Activated naive CD8-positive, alpha-beta T cell treated with anti-CD3 and anti-CD28 coated beads, Interleukin-2, amount 10 ng/mL, durations not matched to agents 7 days and 5 days (primary cell): ENCODE results near the gene NDUFA11. TPM values are rescaled to one million over a fixed set of nuclear protein-coding genes. Genes with fewer than 3 reads are reported as not detected.
A peak's percentile ranks its signal among the peaks of the same experiment; 100 is the strongest.

Experiments used
- ATAC-seq: fragments of 150-1000 bp; cut with Tn5 transposase; one replicate; pipeline ENCODE4 v1.10.0; 2021; ENCODE audit warnings: low read depth, moderate library complexity
- POLR2A ChIA-PET: fragments of 350-600 bp; sonication (Branson Sonifier 250); formaldehyde crosslinking; loops from one replicate; lab custom pipeline; 2021; ENCODE audit warnings: antibody characterized with exemption; lab: Charles Lee
- DNase-seq: peaks from one replicate; pipeline ENCODE4 v3.0.0; 2021
- H3K27ac Mint-ChIP-seq: one replicate; pipeline ENCODE4 v1.8.0; 2022; ENCODE audit warnings: mild to moderate bottlenecking, mixed read lengths
- H3K27me3 Mint-ChIP-seq: one replicate; pipeline ENCODE4 v1.8.0; 2022; ENCODE audit warnings: mild to moderate bottlenecking, moderate library complexity, mixed read lengths
- H3K36me3 Mint-ChIP-seq: one replicate; pipeline ENCODE4 v1.8.0; 2021; ENCODE audit warnings: mild to moderate bottlenecking, mixed read lengths
- H3K4me1 Mint-ChIP-seq: one replicate; pipeline ENCODE4 v1.8.0; 2021; ENCODE audit warnings: mixed read lengths
- H3K4me3 Mint-ChIP-seq: one replicate; pipeline ENCODE4 v1.8.0; 2022; ENCODE audit warnings: mild to moderate bottlenecking, moderate library complexity, mixed read lengths
- H3K9me3 Mint-ChIP-seq: one replicate; pipeline ENCODE4 v1.8.0; 2021; ENCODE audit warnings: mixed read lengths
- total RNA-seq, 2 experiments: library from RNA; stranded (reverse); gene quantifications; one replicate each; pipeline ENCODE4 v1.2.3, GENCODE V29; 2021

The NDUFA11 gene
- total RNA-seq, 2 experiments from 2014 or later: 187 to 193 TPM

- Mint-ChIP-seq H3K4me3 (no peak within 1 kb of the TSS), H3K36me3 (no peaks in the 10 kb centered on the region), H3K4me1 (no peaks in the 10 kb centered on the region), H3K27me3 (no peaks in the 10 kb centered on the region), H3K27ac (no peak within 1 kb of the TSS), H3K9me3 (no peaks in the 10 kb centered on the region)
- ATAC-seq (no peak), DNase-seq (no peak)
- POLR2A ChIA-PET: interaction anchor here (0.7 to 1.0 kb wide), 3 partner anchors 10 to 86 kb away, joined by 3 read pairs; partner anchors contain the start of gene RANBP3
Measured at GRCh38 chr19:5913739-5914357, 10.3 kb upstream of the NDUFA11 start, which contains the start of gene CAPS. TSS of gene CAPS (plus strand) at chr19:5914254. CDS start at chr19:5914407, 153 bp downstream.

GRCh38 chr19:5911366-5911765 is 7.8 kb upstream of the NDUFA11 start:
- DNase-seq (no peak), ATAC-seq (no peak)
- H3K9me3 Mint-ChIP-seq: no peaks in the 10 kb centered on the region
- no peak overlapping the region for H3K27ac Mint-ChIP-seq
- H3K36me3 Mint-ChIP-seq: peaks cover 1% of the 10 kb centered on the region
- POLR2A ChIA-PET: interaction anchor here (0.5 kb wide), 1 partner anchor 168 kb away, joined by 3 read pairs; no protein-coding TSS in a partner anchor
- H3K4me1 Mint-ChIP-seq: peaks cover 6% of the 10 kb centered on the region
- H3K4me3 Mint-ChIP-seq: no peak overlapping the region
- no peaks in the 10 kb centered on the region for H3K27me3 Mint-ChIP-seq

- ATAC-seq: no peak
- H3K27ac Mint-ChIP-seq: no peak overlapping the region
Measured at GRCh38 chr19:5910638-5910907, 7.0 kb upstream of the NDUFA11 start.

GRCh38 chr19:5908773-5909442 is 5.3 kb upstream of the NDUFA11 start:
- no peaks in the 10 kb centered on the region for H3K9me3 Mint-ChIP-seq
- H3K27ac Mint-ChIP-seq: no peak overlapping the region

More at GRCh38 chr19:5910638-5910907, 7.0 kb upstream of the NDUFA11 start:
- Mint-ChIP-seq H3K4me3 (no peak overlapping the region), H3K27me3 (no peaks in the 10 kb centered on the region), H3K4me1 (peaks cover 9% of the 10 kb centered on the region), H3K36me3 (peaks cover 2% of the 10 kb centered on the region), H3K9me3 (no peaks in the 10 kb centered on the region)
- POLR2A ChIA-PET: no interaction called here
- no peak for DNase-seq

GRCh38 chr19:5907241-5907640 is 3.7 kb upstream of the NDUFA11 start:
- POLR2A ChIA-PET: no interaction called here
- ATAC-seq (no peak), DNase-seq (no peak)
- Mint-ChIP-seq H3K27ac (peak overlapping the region; percentile 10), H3K36me3 (peaks cover 7% of the 10 kb centered on the region), H3K27me3 (no peaks in the 10 kb centered on the region), H3K9me3 (no peaks in the 10 kb centered on the region), H3K4me1 (peaks cover 15% of the 10 kb centered on the region), H3K4me3 (no peak overlapping the region)

More at GRCh38 chr19:5908773-5909442, 5.3 kb upstream of the NDUFA11 start:
- DNase-seq (no peak), ATAC-seq (no peak)
- peaks cover 9% of the 10 kb centered on the region for H3K4me1 Mint-ChIP-seq
- H3K4me3 Mint-ChIP-seq: no peak overlapping the region
- peaks cover 2% of the 10 kb centered on the region for H3K36me3 Mint-ChIP-seq
- POLR2A ChIA-PET: no interaction called here
- H3K27me3 Mint-ChIP-seq: no peaks in the 10 kb centered on the region

- peaks cover 21% of the 10 kb centered on the region for H3K4me1 Mint-ChIP-seq
- no peak for ATAC-seq
- DNase-seq: no peak
- peaks cover 10% of the 10 kb centered on the region for H3K36me3 Mint-ChIP-seq
- H3K27me3 Mint-ChIP-seq: no peaks in the 10 kb centered on the region
- POLR2A ChIA-PET: interaction anchor here (1.1 to 4.3 kb wide), 5 partner anchors 15 to 186 kb away, joined by 3 to 72 read pairs (median 7); partner anchors contain the start of genes CATSPERD and LONP1
- H3K4me3 Mint-ChIP-seq: peak overlapping the region; percentile 96
- no peaks in the 10 kb centered on the region for H3K9me3 Mint-ChIP-seq
- peak overlapping the region; percentile 77 for H3K27ac Mint-ChIP-seq
Measured at GRCh38 chr19:5905114-5905778, 1.7 kb upstream of the NDUFA11 start.

GRCh38 chr19:5904352-5905113 is 943 bp upstream of the NDUFA11 start, which contains the start of gene VMAC:
TSS of gene VMAC (plus strand) at chr19:5904872. CDS start at chr19:5904891, 19 bp downstream.
- Mint-ChIP-seq H3K9me3 (no peaks in the 10 kb centered on the region), H3K4me3 (peak within 1 kb of the TSS; percentile 96), H3K27ac (peak within 1 kb of the TSS; percentile 99), H3K36me3 (peaks cover 10% of the 10 kb centered on the region), H3K4me1 (peaks cover 21% of the 10 kb centered on the region), H3K27me3 (no peaks in the 10 kb centered on the region)
- POLR2A ChIA-PET: interaction anchor here (0.5 to 4.3 kb wide), 23 partner anchors 10 to 1895 kb away, joined by 3 to 72 read pairs (median 6); partner anchors contain the start of genes CAPS, CATSPERD, DUS3L and LONP1
- DNase-seq (peak; percentile 100), ATAC-seq (peak; percentile 86)

GRCh38 chr19:5903056-5903623 is 450 bp downstream of the NDUFA11 start:
- H3K36me3 Mint-ChIP-seq: peaks cover 10% of the 10 kb centered on the region
- no peaks in the 10 kb centered on the region for H3K27me3 Mint-ChIP-seq
- ATAC-seq: no peak
- peaks cover 21% of the 10 kb centered on the region for H3K4me1 Mint-ChIP-seq
- POLR2A ChIA-PET: interaction anchor here (0.6 to 4.3 kb wide), 18 partner anchors 11 to 1567 kb away, joined by 3 to 72 read pairs (median 6); partner anchors contain the start of genes CATSPERD, LONP1, NRTN and RANBP3
- no peaks in the 10 kb centered on the region for H3K9me3 Mint-ChIP-seq
- DNase-seq: no peak
- peak overlapping the region; percentile 99 for H3K27ac Mint-ChIP-seq
- H3K4me3 Mint-ChIP-seq: peak overlapping the region; percentile 96

- POLR2A ChIA-PET: interaction anchor here (0.7 to 4.3 kb wide), 3 partner anchors 72 to 116 kb away, joined by 3 to 72 read pairs (median 4); no protein-coding TSS in a partner anchor
- Mint-ChIP-seq H3K4me3 (no peak overlapping the region), H3K9me3 (no peaks in the 10 kb centered on the region), H3K27me3 (no peaks in the 10 kb centered on the region), H3K36me3 (peaks cover 7% of the 10 kb centered on the region), H3K4me1 (peaks cover 13% of the 10 kb centered on the region), H3K27ac (peak overlapping the region; percentile 36)
- ATAC-seq (no peak), DNase-seq (no peak)
Measured at GRCh38 chr19:5900976-5901375, 2.6 kb downstream of the NDUFA11 start.

- H3K4me1 Mint-ChIP-seq: peaks cover 12% of the 10 kb centered on the region
- peaks cover 7% of the 10 kb centered on the region for H3K36me3 Mint-ChIP-seq
- H3K4me3 Mint-ChIP-seq: no peak overlapping the region
Measured at GRCh38 chr19:5899728-5900526, 3.7 kb downstream of the NDUFA11 start.

GRCh38 chr19:5897189-5897969 is 6.2 kb downstream of the NDUFA11 start:
- no peaks in the 10 kb centered on the region for H3K27me3 Mint-ChIP-seq
- no peak overlapping the region for H3K4me3 Mint-ChIP-seq
- DNase-seq (no peak), ATAC-seq (no peak)
- peaks cover 8% of the 10 kb centered on the region for H3K4me1 Mint-ChIP-seq
- peaks cover 2% of the 10 kb centered on the region for H3K36me3 Mint-ChIP-seq
- no peak overlapping the region for H3K27ac Mint-ChIP-seq
- POLR2A ChIA-PET: no interaction called here
- no peaks in the 10 kb centered on the region for H3K9me3 Mint-ChIP-seq

More at GRCh38 chr19:5899728-5900526, 3.7 kb downstream of the NDUFA11 start:
- H3K9me3 Mint-ChIP-seq: no peaks in the 10 kb centered on the region
- no peak overlapping the region for H3K27ac Mint-ChIP-seq
- POLR2A ChIA-PET: interaction anchor here (0.7 kb wide), 2 partner anchors 8 to 86 kb away, joined by 3 read pairs; no protein-coding TSS in a partner anchor
- no peak for ATAC-seq
- DNase-seq: no peak
- no peaks in the 10 kb centered on the region for H3K27me3 Mint-ChIP-seq
